GM23338 (cell line): ENCODE data around the gene DNAI1. TPM values are rescaled to one million over a fixed set of nuclear protein-coding genes. Genes with fewer than 3 reads are reported as not detected.

Experiments
- ATAC-seq: fragments of 200-7000 bp; cut with Tn5 transposase; 3 replicates; pipeline ENCODE4 v1.9.1; 2020
- DNase-seq: peaks from one replicate; pipeline ENCODE4 v3.0.0-alpha.2; 2015; ENCODE audit warnings: low spot score
- H2AFZ ChIP-seq: fragments of 200-600 bp; sonication (generic); 2 replicates; pipeline ENCODE4 v1.8.0; 2016; ENCODE audit warnings: antibody characterized with exemption, mild to moderate bottlenecking, moderate library complexity
- H3F3A ChIP-seq: fragments of 200-600 bp; sonication (generic); replicated peaks from 2 replicates; pipeline ENCODE4 v1.8.0; 2017; ENCODE audit warnings: antibody characterized with exemption, mixed run types, low read depth
- H3K27ac ChIP-seq: fragments of 200-600 bp; sonication (generic); 2 replicates; pipeline ENCODE4 v1.6.1; 2016; ENCODE audit warnings: low read depth
- H3K27me3 ChIP-seq: fragments of 200-600 bp; sonication (generic); 2 replicates; pipeline ENCODE4 v1.8.0; 2016; ENCODE audit warnings: mild to moderate bottlenecking, mixed run types, moderate library complexity; ENCODE audit not compliant: insufficient read depth
- H3K36me3 ChIP-seq: fragments of 200-600 bp; sonication (generic); 2 replicates; pipeline ENCODE4 v1.8.0; 2016; ENCODE audit warnings: mild to moderate bottlenecking; ENCODE audit not compliant: insufficient read depth
- H3K4me1 ChIP-seq: fragments of 200-600 bp; sonication (generic); 2 replicates; pipeline ENCODE4 v1.8.0; 2016; ENCODE audit warnings: mild to moderate bottlenecking, moderate library complexity; ENCODE audit not compliant: insufficient read depth
- H3K4me2 ChIP-seq: fragments of 200-600 bp; sonication (generic); 2 replicates; pipeline ENCODE4 v1.7.1; 2017; ENCODE audit warnings: mixed run types
- H3K4me3 ChIP-seq: fragments of 200-600 bp; sonication (generic); 2 replicates; pipeline ENCODE4 v1.6.1; 2016; ENCODE audit warnings: mixed run types
- H3K79me2 ChIP-seq: fragments of 200-600 bp; sonication (generic); replicated peaks from 2 replicates; pipeline ENCODE4 v1.8.0; 2017; ENCODE audit warnings: mild to moderate bottlenecking; ENCODE audit not compliant: insufficient read depth
- H3K9me2 ChIP-seq: fragments of 200-600 bp; sonication (generic); 2 replicates; pipeline ENCODE4 v1.8.0; 2017; ENCODE audit not compliant: insufficient read depth
- H4K20me1 ChIP-seq: fragments of 200-600 bp; sonication (generic); replicated peaks from 2 replicates; pipeline ENCODE4 v1.8.0; 2017; ENCODE audit warnings: mild to moderate bottlenecking; ENCODE audit not compliant: insufficient read depth
- H3K27ac Mint-ChIP-seq: 2 replicates; pipeline ENCODE4 v1.8.0; 2020; ENCODE audit warnings: inconsistent platforms, mild to moderate bottlenecking, moderate library complexity, mixed read lengths
- H3K27me3 Mint-ChIP-seq: 3 replicates; pipeline ENCODE4 v1.8.0; 2022; ENCODE audit warnings: low read depth, mild to moderate bottlenecking, moderate library complexity, mixed read lengths, inconsistent platforms; ENCODE audit not compliant: insufficient read depth, poor library complexity
- H3K36me3 Mint-ChIP-seq: 3 replicates; pipeline ENCODE4 v1.8.0; 2021; ENCODE audit warnings: low read depth, mild to moderate bottlenecking, inconsistent platforms, moderate library complexity, mixed read lengths
- H3K4me1 Mint-ChIP-seq: 3 replicates; pipeline ENCODE4 v1.8.0; 2020; ENCODE audit warnings: mild to moderate bottlenecking, inconsistent platforms, mixed read lengths
- H3K4me3 Mint-ChIP-seq: 3 replicates; pipeline ENCODE4 v1.8.0; 2021; ENCODE audit warnings: moderate library complexity, mild to moderate bottlenecking, inconsistent platforms, mixed read lengths
- H3K9me3 Mint-ChIP-seq: 3 replicates; pipeline ENCODE4 v1.8.0; 2020; ENCODE audit warnings: moderate library complexity, mild to moderate bottlenecking, inconsistent platforms, mixed read lengths
- POLR2AphosphoS5 ChIP-seq: IDR thresholded peaks from 2 replicates; pipeline ENCODE4 v1.6.1; 2016; ENCODE audit warnings: antibody characterized with exemption, low read depth
- ZNF114 ChIP-seq: fragments of 250-450 bp; sonication (Bioruptor Pico); IDR thresholded peaks from 2 replicates; pipeline ENCODE4 v1.5.0; 2020; ENCODE audit warnings: mild to moderate bottlenecking, moderate library complexity
- polyA plus RNA-seq: library from polyadenylated mRNA; unstranded; fragments of >200 nt; fragmentation: Nextera tagmentation; extraction: Ambion mirVana; gene quantifications from 2 replicates; pipeline ENCODE4 v1.2.1, GENCODE V29; 2016
- total RNA-seq: library from RNA; depleted of rRNA; stranded (reverse); fragments of >200 nt; shearing (Covaris generic); gene quantifications from 2 replicates; pipeline ENCODE4 v1.2.3, GENCODE V29; 2014
- TF ChIP-seq, protein P1 (sequence below), 2 experiments: fragments of 200-600 bp in 1 of 2; sonication (generic) in 1 of 2; conservative IDR thresholded peaks; 2 replicates each; pipeline versions ENCODE4 v1.5.1 to v1.6.1; 2016 to 2017; ENCODE audit warnings: antibody characterized with exemption in 2 of 2, low read depth in 2 of 2, mild to moderate bottlenecking in 2 of 2, moderate library complexity in 1 of 2
- TF ChIP-seq, protein P2 (sequence below): fragments of 250-450 bp; sonication (Bioruptor Pico); IDR thresholded peaks from 2 replicates; pipeline ENCODE4 v1.5.0; 2020; ENCODE audit warnings: mild to moderate bottlenecking, moderate library complexity

The DNAI1 gene
- total and polyA plus RNA-seq, 2 experiments from 2014 or later: 1.0 to 1.1 TPM

DNA sequence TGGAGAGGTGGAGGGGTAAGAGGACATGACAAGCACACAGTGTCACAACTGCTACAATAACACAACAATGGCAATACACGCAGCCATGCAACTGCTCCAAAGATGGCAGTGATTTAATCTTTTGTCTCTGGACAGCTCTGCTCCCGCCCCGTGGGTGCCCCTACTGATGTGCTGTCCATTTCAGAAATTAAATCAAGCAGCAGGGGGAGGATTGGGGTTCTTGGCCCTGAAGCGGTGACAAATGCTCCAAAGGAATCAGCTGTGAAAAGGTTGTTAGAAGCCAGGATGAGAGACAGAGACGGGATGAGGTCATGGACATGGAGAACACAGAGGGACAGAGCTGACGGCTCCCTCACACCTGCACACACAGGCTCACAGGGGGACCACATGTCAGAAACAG is 108.4 kb downstream of the DNAI1 start (continued):
- TF ChIP-seq, protein P1, sequence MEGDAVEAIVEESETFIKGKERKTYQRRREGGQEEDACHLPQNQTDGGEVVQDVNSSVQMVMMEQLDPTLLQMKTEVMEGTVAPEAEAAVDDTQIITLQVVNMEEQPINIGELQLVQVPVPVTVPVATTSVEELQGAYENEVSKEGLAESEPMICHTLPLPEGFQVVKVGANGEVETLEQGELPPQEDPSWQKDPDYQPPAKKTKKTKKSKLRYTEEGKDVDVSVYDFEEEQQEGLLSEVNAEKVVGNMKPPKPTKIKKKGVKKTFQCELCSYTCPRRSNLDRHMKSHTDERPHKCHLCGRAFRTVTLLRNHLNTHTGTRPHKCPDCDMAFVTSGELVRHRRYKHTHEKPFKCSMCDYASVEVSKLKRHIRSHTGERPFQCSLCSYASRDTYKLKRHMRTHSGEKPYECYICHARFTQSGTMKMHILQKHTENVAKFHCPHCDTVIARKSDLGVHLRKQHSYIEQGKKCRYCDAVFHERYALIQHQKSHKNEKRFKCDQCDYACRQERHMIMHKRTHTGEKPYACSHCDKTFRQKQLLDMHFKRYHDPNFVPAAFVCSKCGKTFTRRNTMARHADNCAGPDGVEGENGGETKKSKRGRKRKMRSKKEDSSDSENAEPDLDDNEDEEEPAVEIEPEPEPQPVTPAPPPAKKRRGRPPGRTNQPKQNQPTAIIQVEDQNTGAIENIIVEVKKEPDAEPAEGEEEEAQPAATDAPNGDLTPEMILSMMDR (conservative IDR thresholded peaks at IDR 0.05; ENCODE audit: low read depth in 2 of 2): no peak
- TF ChIP-seq POLR2AphosphoS5: no peak

DNA sequence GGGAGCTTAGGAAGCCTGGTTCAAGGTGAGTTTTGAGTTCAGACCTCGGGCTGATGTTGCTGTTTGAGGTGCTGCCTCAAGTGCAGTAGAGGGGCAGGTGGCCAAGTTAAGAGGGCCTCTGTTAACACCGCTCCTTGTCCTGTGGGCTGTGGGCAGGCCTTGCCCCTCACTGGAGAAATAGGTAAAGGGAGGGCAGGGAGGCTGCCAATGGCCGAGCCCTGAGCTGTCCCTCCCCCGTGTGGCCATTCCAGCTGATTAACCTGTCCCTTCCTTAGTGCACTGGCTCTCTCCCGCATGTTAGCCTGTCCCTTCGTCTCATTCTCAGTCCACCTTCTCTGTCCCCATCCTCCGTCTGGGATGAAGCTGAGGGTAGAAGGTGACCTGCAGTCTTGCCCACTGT is 109.5 kb downstream of the DNAI1 start:
- Histone ChIP-seq H3K4me3 (no peak overlapping the region), H2AFZ (no peak overlapping the region), H3F3A (no peaks in the 10 kb centered on the region), H3K36me3 (no peaks in the 10 kb centered on the region), H3K4me1 (peaks cover 16% of the 10 kb centered on the region; the same call in 1 of the 2 replicates), H4K20me1 (no peaks in the 10 kb centered on the region; the same call in 1 of the 2 replicates), H3K27me3 (no peaks in the 10 kb centered on the region), H3K27ac (no peak overlapping the region), H3K9me2 (no peaks in the 10 kb centered on the region), H3K4me2 (no peak overlapping the region), H3K79me2 (no peaks in the 10 kb centered on the region)
- Mint-ChIP-seq H3K4me1 (peaks cover 48% of the 10 kb centered on the region), H3K9me3 (no peaks in the 10 kb centered on the region; the same call in 2 of the 3 replicates), H3K27ac (no peak overlapping the region), H3K27me3 (peaks cover 26% of the 10 kb centered on the region), H3K4me3 (no peak overlapping the region), H3K36me3 (no peaks in the 10 kb centered on the region; the same call in 2 of the 3 replicates)
- ATAC-seq: no peak; the same call in 2 of the 3 replicates
- DNase-seq: no peak
- no peak for TF ChIP-seq ZNF114 (CRISPR knock-in tag)
- TF ChIP-seq, protein P2, sequence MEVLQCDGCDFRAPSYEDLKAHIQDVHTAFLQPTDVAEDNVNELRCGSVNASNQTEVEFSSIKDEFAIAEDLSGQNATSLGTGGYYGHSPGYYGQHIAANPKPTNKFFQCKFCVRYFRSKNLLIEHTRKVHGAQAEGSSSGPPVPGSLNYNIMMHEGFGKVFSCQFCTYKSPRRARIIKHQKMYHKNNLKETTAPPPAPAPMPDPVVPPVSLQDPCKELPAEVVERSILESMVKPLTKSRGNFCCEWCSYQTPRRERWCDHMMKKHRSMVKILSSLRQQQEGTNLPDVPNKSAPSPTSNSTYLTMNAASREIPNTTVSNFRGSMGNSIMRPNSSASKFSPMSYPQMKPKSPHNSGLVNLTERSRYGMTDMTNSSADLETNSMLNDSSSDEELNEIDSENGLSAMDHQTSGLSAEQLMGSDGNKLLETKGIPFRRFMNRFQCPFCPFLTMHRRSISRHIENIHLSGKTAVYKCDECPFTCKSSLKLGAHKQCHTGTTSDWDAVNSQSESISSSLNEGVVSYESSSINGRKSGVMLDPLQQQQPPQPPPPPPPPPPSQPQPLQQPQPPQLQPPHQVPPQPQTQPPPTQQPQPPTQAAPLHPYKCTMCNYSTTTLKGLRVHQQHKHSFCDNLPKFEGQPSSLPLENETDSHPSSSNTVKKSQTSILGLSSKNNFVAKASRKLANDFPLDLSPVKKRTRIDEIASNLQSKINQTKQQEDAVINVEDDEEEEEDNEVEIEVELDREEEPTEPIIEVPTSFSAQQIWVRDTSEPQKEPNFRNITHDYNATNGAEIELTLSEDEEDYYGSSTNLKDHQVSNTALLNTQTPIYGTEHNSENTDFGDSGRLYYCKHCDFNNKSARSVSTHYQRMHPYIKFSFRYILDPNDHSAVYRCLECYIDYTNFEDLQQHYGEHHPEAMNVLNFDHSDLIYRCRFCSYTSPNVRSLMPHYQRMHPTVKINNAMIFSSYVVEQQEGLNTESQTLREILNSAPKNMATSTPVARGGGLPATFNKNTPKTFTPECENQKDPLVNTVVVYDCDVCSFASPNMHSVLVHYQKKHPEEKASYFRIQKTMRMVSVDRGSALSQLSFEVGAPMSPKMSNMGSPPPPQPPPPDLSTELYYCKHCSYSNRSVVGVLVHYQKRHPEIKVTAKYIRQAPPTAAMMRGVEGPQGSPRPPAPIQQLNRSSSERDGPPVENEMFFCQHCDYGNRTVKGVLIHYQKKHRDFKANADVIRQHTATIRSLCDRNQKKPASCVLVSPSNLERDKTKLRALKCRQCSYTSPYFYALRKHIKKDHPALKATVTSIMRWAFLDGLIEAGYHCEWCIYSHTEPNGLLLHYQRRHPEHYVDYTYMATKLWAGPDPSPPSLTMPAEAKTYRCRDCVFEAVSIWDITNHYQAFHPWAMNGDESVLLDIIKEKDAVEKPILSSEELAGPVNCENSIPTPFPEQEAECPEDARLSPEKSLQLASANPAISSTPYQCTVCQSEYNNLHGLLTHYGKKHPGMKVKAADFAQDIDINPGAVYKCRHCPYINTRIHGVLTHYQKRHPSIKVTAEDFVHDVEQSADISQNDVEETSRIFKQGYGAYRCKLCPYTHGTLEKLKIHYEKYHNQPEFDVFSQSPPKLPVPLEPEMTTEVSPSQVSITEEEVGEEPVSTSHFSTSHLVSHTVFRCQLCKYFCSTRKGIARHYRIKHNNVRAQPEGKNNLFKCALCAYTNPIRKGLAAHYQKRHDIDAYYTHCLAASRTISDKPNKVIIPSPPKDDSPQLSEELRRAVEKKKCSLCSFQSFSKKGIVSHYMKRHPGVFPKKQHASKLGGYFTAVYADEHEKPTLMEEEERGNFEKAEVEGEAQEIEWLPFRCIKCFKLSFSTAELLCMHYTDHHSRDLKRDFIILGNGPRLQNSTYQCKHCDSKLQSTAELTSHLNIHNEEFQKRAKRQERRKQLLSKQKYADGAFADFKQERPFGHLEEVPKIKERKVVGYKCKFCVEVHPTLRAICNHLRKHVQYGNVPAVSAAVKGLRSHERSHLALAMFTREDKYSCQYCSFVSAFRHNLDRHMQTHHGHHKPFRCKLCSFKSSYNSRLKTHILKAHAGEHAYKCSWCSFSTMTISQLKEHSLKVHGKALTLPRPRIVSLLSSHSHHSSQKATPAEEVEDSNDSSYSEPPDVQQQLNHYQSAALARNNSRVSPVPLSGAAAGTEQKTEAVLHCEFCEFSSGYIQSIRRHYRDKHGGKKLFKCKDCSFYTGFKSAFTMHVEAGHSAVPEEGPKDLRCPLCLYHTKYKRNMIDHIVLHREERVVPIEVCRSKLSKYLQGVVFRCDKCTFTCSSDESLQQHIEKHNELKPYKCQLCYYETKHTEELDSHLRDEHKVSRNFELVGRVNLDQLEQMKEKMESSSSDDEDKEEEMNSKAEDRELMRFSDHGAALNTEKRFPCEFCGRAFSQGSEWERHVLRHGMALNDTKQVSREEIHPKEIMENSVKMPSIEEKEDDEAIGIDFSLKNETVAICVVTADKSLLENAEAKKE (CRISPR knock-in tag): no peak
